Neuronal stem cell (in vitro differentiated cells): ENCODE results near the gene SLC16A14.

Experiments used
- DNase-seq: peaks from one replicate; pipeline ENCODE4 v3.0.0-alpha.2; 2013; ENCODE audit warnings: low spot score
- H2AFZ ChIP-seq: one replicate; pipeline ENCODE4 v1.6.1; 2013; ENCODE audit warnings: mild to moderate bottlenecking, low read length, inconsistent platforms
- H2AK5ac ChIP-seq: 2 replicates; pipeline ENCODE4 v1.6.1; 2013; ENCODE audit warnings: low read depth, mild to moderate bottlenecking, inconsistent platforms, low read length, moderate library complexity, mixed read lengths
- H2BK120ac ChIP-seq: 2 replicates; pipeline ENCODE4 v1.6.1; 2013; ENCODE audit warnings: low read depth, mild to moderate bottlenecking, inconsistent platforms, low read length, moderate library complexity, mixed read lengths
- H2BK12ac ChIP-seq: one replicate; pipeline ENCODE4 v1.6.1; 2013; ENCODE audit warnings: low read length, inconsistent platforms
- H2BK15ac ChIP-seq: 2 replicates; pipeline ENCODE4 v1.6.1; 2013; ENCODE audit warnings: mild to moderate bottlenecking, low read length, inconsistent platforms, mixed read lengths
- H2BK5ac ChIP-seq: one replicate; pipeline ENCODE4 v1.6.1; 2013; ENCODE audit warnings: inconsistent platforms, mild to moderate bottlenecking, low read length, moderate library complexity
- H3K14ac ChIP-seq: one replicate; pipeline ENCODE4 v1.6.1; 2013; ENCODE audit warnings: low read length, inconsistent platforms
- H3K18ac ChIP-seq: 2 replicates; pipeline ENCODE4 v1.6.1; 2013; ENCODE audit warnings: low read length, inconsistent platforms
- H3K23ac ChIP-seq: 2 replicates; pipeline ENCODE4 v1.6.1; 2013; ENCODE audit warnings: low read depth, mild to moderate bottlenecking, mixed read lengths, low read length, inconsistent platforms; ENCODE audit not compliant: poor library complexity
- H3K27ac ChIP-seq: replicated peaks from 3 replicates; pipeline ENCODE4 v1.5.1; 2013; ENCODE audit warnings: low read length, inconsistent platforms
- H3K27me3 ChIP-seq, 3 experiments: 2 replicates each; pipeline ENCODE4 v1.6.1; 2013; ENCODE audit warnings: low read length in 3 of 3, mild to moderate bottlenecking in 2 of 3, inconsistent platforms in 1 of 3, low read depth in 1 of 3, mixed read lengths in 1 of 3, moderate library complexity in 1 of 3; ENCODE audit not compliant: control insufficient read depth in 3 of 3, insufficient read depth in 3 of 3
- H3K36me3 ChIP-seq, 2 donors: replicated peaks in 1 of 2; 2 replicates each; pipeline ENCODE4 v1.6.1; 2013; ENCODE audit warnings: low read length in 2 of 2; ENCODE audit not compliant: control insufficient read depth in 2 of 2, insufficient read depth in 2 of 2
- H3K4ac ChIP-seq: 2 replicates; pipeline ENCODE4 v1.6.1; 2013; ENCODE audit warnings: inconsistent platforms, mild to moderate bottlenecking, low read length, moderate library complexity
- H3K4me1 ChIP-seq, 2 donors: 1 replicate in 1 of 2; 2 replicates in 1 of 2; pipeline ENCODE4 v1.6.1; 2013; ENCODE audit warnings: low read length in 2 of 2, low read depth in 1 of 2; ENCODE audit not compliant: control insufficient read depth in 2 of 2, insufficient read depth in 1 of 2
- H3K4me2 ChIP-seq: one replicate; pipeline ENCODE4 v1.6.1; 2013; ENCODE audit warnings: mild to moderate bottlenecking, low read length, inconsistent platforms; ENCODE audit not compliant: insufficient read depth, poor library complexity, severe bottlenecking
- H3K4me3 ChIP-seq, 2 donors: 2 replicates each; pipeline ENCODE4 v1.5.1; 2013; ENCODE audit warnings: low read length in 2 of 2, mild to moderate bottlenecking in 2 of 2, inconsistent platforms in 1 of 2, moderate library complexity in 1 of 2
- H3K79me1 ChIP-seq: one replicate; pipeline ENCODE4 v1.6.1; 2013; ENCODE audit warnings: low read depth, mild to moderate bottlenecking, inconsistent platforms, low read length, moderate library complexity
- H3K9ac ChIP-seq: one replicate; pipeline ENCODE4 v1.6.1; 2013; ENCODE audit warnings: mild to moderate bottlenecking, low read depth, low read length, inconsistent platforms; ENCODE audit not compliant: poor library complexity
- H3K9me3 ChIP-seq, 2 donors: replicated peaks in 1 of 2; 2 replicates each; pipeline versions ENCODE3 to v1.6.1; 2013; ENCODE audit warnings: low read length in 2 of 2, mild to moderate bottlenecking in 2 of 2, inconsistent platforms in 1 of 2, low read depth in 1 of 2, mixed read lengths in 1 of 2, moderate library complexity in 1 of 2; ENCODE audit not compliant: control insufficient read depth in 2 of 2, insufficient read depth in 1 of 2
- H4K8ac ChIP-seq: one replicate; pipeline ENCODE4 v1.6.1; 2013; ENCODE audit warnings: low read depth, mild to moderate bottlenecking, inconsistent platforms, low read length, moderate library complexity
- H4K91ac ChIP-seq: one replicate; pipeline ENCODE4 v1.6.1; 2013; ENCODE audit warnings: low read length, low read depth, mild to moderate bottlenecking, inconsistent platforms; ENCODE audit not compliant: poor library complexity
- WGBS, 2 donors: extraction: QIAGEN DNeasy Blood & Tissue Kit; methylation state at CpG; one replicate each; pipeline ENCODE4 v1.1.7; 2013; ENCODE audit warnings: missing lambda C conversion rate in 2 of 2, mixed read lengths in 1 of 2; ENCODE audit not compliant: insufficient read length in 2 of 2, insufficient replicate concordance in 1 of 2; ENCODE audit errors: extremely low coverage in 2 of 2; 5-methylcytosine and 5-hydroxymethylcytosine counted together

Gene SLC16A14

DNA sequence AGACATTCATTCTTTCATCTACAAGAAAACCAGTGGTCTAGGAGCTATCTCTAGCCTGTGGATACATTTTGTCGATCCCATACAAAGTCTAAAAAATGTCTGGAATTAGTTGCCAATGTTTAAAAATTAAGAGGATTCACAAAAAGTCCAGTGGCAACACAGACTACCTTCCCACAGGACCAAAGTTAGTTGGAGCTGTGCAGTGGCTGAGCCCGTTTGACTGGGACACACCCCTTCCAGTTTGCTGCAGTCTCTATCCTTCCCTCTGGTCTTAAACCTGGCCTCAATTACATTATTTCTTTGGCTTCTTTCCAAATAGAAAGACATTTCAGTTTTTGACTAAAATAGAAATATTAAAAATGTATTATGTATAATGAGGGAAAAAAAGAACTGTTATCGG lies 18.6 kb downstream of the SLC16A14 start:
- Histone ChIP-seq H3K27ac (no peak overlapping the region), H3K4me2 (no peak overlapping the region), H3K9ac (no peak overlapping the region), H4K91ac (no peak overlapping the region), H2AFZ (no peak overlapping the region), H3K23ac (no peak overlapping the region), H3K18ac (no peak overlapping the region), H3K4ac (no peak overlapping the region), H3K27me3 (no peaks in the 10 kb centered on the region), H2BK15ac (no peak overlapping the region), H2AK5ac (no peak overlapping the region), H3K9me3 (peaks cover 0 to 6% of the 10 kb centered on the region in 2 donors), H3K79me1 (no peaks in the 10 kb centered on the region), H3K4me1 (no peaks in the 10 kb centered on the region), H2BK12ac (no peak overlapping the region), H4K8ac (no peak overlapping the region), H3K36me3 (peaks cover 2 to 93% of the 10 kb centered on the region in 2 donors), H2BK5ac (no peak overlapping the region), H2BK120ac (no peak overlapping the region), H3K4me3 (no peak overlapping the region), H3K14ac (no peak overlapping the region)
- WGBS, 2 donors, result no CpG with 5 or more reads among the region's 3 CpGs
- no peak for DNase-seq

DNA sequence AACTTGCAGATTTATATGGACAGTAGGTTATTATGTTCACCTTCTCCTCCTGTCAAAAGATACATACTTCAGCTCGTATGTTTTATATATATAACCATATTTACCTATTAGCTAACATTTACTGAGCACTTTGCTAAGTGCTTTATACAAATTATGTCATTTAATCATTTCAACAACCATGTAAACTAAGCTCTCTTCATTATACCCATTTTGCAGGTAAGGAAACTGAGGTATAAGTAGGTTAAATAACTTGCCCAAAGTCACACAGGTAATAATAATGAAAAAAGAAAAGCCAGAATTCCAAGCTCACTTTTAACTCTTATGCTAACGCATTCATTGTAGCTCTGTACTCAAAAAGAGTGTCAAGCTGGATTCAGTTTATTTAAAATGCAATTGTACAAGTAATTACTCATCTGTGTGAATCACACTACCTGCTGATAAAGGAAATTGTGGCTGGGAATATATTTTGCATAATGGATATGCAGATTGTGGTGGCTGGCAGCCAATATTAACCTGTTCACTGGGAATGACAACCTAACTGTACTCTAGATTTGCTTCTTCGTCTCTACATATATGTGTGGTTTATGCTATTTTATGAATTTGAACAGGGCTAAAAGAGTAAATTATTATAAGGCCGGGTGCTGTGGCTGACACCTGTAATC lies 20.6 kb downstream of the SLC16A14 start:
- Histone ChIP-seq H2AK5ac (no peak overlapping the region), H2BK15ac (no peak overlapping the region), H3K27me3 (no peaks in the 10 kb centered on the region), H3K14ac (no peak overlapping the region), H3K4ac (no peak overlapping the region), H3K36me3 (peaks cover 0 to 93% of the 10 kb centered on the region in 2 donors), H4K8ac (no peak overlapping the region), H2AFZ (no peak overlapping the region), H3K27ac (no peak overlapping the region), H2BK5ac (no peak overlapping the region), H2BK120ac (no peak overlapping the region), H3K4me1 (no peaks in the 10 kb centered on the region), H3K18ac (no peak overlapping the region), H3K79me1 (no peaks in the 10 kb centered on the region), H3K23ac (no peak overlapping the region), H3K4me2 (no peak overlapping the region), H3K9me3 (peaks cover 0 to 9% of the 10 kb centered on the region in 2 donors), H2BK12ac (no peak overlapping the region), H3K4me3 (no peak overlapping the region), H3K9ac (no peak overlapping the region), H4K91ac (no peak overlapping the region)
- DNase-seq, result no peak
- no CpG with 5 or more reads among the region's 4 CpGs for WGBS, 2 donors

DNA sequence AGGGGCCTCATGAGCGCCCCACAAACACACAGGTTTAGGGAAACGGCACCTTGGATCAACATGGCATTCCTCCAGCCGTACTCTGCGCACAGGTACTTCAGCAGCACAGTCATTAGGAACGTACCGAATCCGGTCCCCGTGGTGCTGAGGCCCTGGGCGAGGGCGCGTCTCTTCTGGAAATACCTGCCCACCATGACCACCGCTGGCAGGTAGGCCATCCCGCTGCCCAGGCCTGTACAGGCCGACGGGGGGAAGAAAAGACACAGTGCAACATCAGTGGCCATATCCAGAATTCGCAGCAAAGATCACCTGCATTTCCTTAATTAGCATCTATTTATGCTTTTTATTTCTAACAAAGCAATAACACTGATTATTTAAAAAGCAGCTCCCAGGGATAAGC lies 22.2 kb downstream of the SLC16A14 start:
- H3K27ac ChIP-seq, result no peak overlapping the region
- H3K4me2 ChIP-seq, result no peak overlapping the region
- H4K91ac ChIP-seq, result no peak overlapping the region
- H3K4me1 ChIP-seq, result no peaks in the 10 kb centered on the region
- H3K27me3 ChIP-seq, result no peaks in the 10 kb centered on the region
- H3K79me1 ChIP-seq, result no peaks in the 10 kb centered on the region
- H2BK15ac ChIP-seq, result no peak overlapping the region
- WGBS, 2 donors, result no CpG with 5 or more reads among the region's 16 CpGs
- H2BK12ac ChIP-seq, result no peak overlapping the region
- no peak overlapping the region for H3K14ac ChIP-seq
- no peak for DNase-seq
- no peak overlapping the region for H4K8ac ChIP-seq
- no peak overlapping the region for H2AFZ ChIP-seq
- no peak overlapping the region for H3K18ac ChIP-seq
- no peak overlapping the region for H2BK120ac ChIP-seq
- no peak overlapping the region for H3K4me3 ChIP-seq
- H2BK5ac ChIP-seq, result no peak overlapping the region
- H3K36me3 ChIP-seq, result peaks cover 0 to 97% of the 10 kb centered on the region in 2 donors
- no peak overlapping the region for H3K9ac ChIP-seq
- H3K4ac ChIP-seq, result no peak overlapping the region
- no peak overlapping the region for H2AK5ac ChIP-seq
- H3K23ac ChIP-seq, result no peak overlapping the region
- H3K9me3 ChIP-seq, result peaks cover 0 to 9% of the 10 kb centered on the region in 2 donors

DNA sequence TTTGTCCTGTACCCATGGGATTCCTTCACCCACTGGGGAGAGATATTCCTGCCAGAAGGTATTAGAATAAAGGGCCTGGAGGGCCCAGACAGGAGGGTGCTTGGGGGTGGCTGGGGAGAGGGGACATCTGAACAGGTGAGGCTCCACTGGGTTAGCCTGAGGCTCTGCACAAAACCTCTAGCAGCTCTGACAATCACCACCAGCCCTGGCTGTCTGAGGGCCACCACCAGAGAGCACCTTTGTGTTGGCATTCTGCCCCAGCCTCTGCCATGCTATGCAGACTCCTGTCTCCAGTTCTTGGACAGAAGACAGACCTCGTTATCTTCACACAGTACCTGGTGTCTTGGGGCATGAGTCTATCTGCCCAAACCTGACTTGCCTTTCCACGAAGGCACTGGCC lies 25.3 kb downstream of the SLC16A14 start:
- no peak overlapping the region for H3K4me3 ChIP-seq
- no peak for DNase-seq

More for the DNA sequence above, 25.3 kb downstream of the SLC16A14 start:
- Histone ChIP-seq H4K8ac (no peak overlapping the region), H3K4me2 (no peak overlapping the region), H2AK5ac (no peak overlapping the region), H2BK5ac (no peak overlapping the region), H3K4me1 (peaks cover 0 to 2% of the 10 kb centered on the region in 2 donors), H3K27me3 (no peaks in the 10 kb centered on the region), H2BK120ac (no peak overlapping the region), H2BK15ac (no peak overlapping the region), H4K91ac (no peak overlapping the region), H2BK12ac (no peak overlapping the region), H3K27ac (no peak overlapping the region), H3K9me3 (peaks cover 0 to 9% of the 10 kb centered on the region in 2 donors), H2AFZ (no peak overlapping the region), H3K23ac (no peak overlapping the region), H3K14ac (no peak overlapping the region), H3K9ac (no peak overlapping the region), H3K18ac (no peak overlapping the region), H3K36me3 (peaks cover 0 to 75% of the 10 kb centered on the region in 2 donors), H3K4ac (no peak overlapping the region), H3K79me1 (no peaks in the 10 kb centered on the region)
- WGBS, 2 donors, result no CpG with 5 or more reads among the region's 2 CpGs
